HEK293 (cell line): ENCODE results near the gene COQ3.

ENCODE experiments used
- CTCF ChIA-PET: fragments of 350-600 bp; formaldehyde crosslinking; extraction: SDS; loops from one replicate; lab custom pipeline; 2021; ENCODE audit warnings: antibody characterized with exemption; lab: Yijun Ruan, JAX
- POLR2A ChIA-PET: fragments of 300-600 bp; formaldehyde crosslinking; extraction: SDS; loops from one replicate; lab custom pipeline; 2020; ENCODE audit warnings: antibody characterized with exemption, inconsistent platforms; lab: Yijun Ruan, JAX
- H3K27ac ChIP-seq: fragments of 200-500 bp; sonication (Bioruptor generic); 2 replicates; pipeline ENCODE4 v1.5.1; 2014; ENCODE audit warnings: low read depth, low read length, control low read depth, inconsistent platforms; ENCODE audit errors: extremely low read depth
- H3K36me3 ChIP-seq, 2 experiments: fragments of 200-500 bp in 1 of 2; sonication (Bioruptor generic) in 1 of 2; 1 replicate in 1 of 2; 2 replicates in 1 of 2; pipeline ENCODE4 v1.5.1; 2014 to 2017; ENCODE audit warnings: inconsistent platforms in 2 of 2, low read length in 2 of 2; ENCODE audit not compliant: control insufficient read depth in 2 of 2, insufficient read depth in 1 of 2
- H3K4me1 ChIP-seq: fragments of 200-500 bp; sonication (Bioruptor generic); 2 replicates; pipeline ENCODE4 v1.5.1; 2014; ENCODE audit warnings: mild to moderate bottlenecking, low read length, inconsistent platforms; ENCODE audit not compliant: control insufficient read depth, insufficient read depth
- H3K4me3 ChIP-seq: 2 replicates; pipeline ENCODE4 v1.5.1; 2011; ENCODE audit warnings: low read depth, mild to moderate bottlenecking, control low read depth, low read length, moderate library complexity
- H3K9me3 ChIP-seq: fragments of 200-500 bp; sonication (Bioruptor generic); 2 replicates; pipeline ENCODE4 v1.5.1; 2014; ENCODE audit warnings: low read depth, low read length, inconsistent platforms; ENCODE audit not compliant: control insufficient read depth, insufficient read depth
- ELK4 ChIP-seq: IDR thresholded peaks from 2 replicates; pipeline ENCODE4 v1.6.1; 2011; ENCODE audit warnings: mild to moderate bottlenecking, low read depth, low read length, borderline replicate concordance
- IKZF3 ChIP-seq: fragments of 450-650 bp; IDR thresholded peaks from 2 replicates; pipeline ENCODE4 v1.5.0; 2018; ENCODE audit warnings: missing biosample characterization, mild to moderate bottlenecking, missing genetic modification characterization, moderate library complexity
- PRDM4 ChIP-seq: fragments of 450-650 bp; formaldehyde crosslinking; IDR thresholded peaks from 2 replicates; pipeline ENCODE4 v1.5.1; 2017; ENCODE audit warnings: missing biosample characterization, missing genetic modification characterization
- SCRT1 ChIP-seq: fragments of 450-650 bp; formaldehyde crosslinking; IDR thresholded peaks from 2 replicates; pipeline ENCODE4 v1.5.1; 2016; ENCODE audit warnings: missing biosample characterization, missing genetic modification characterization, borderline replicate concordance
- ZEB2 ChIP-seq: fragments of 450-650 bp; formaldehyde crosslinking; IDR thresholded peaks from 2 replicates; pipeline ENCODE4 v1.5.1; 2016; ENCODE audit warnings: missing biosample characterization, missing genetic modification characterization
- ZFHX2 ChIP-seq: fragments of 450-650 bp; formaldehyde crosslinking; conservative IDR thresholded peaks from 2 replicates; pipeline ENCODE4 v1.5.1; 2016; ENCODE audit warnings: missing biosample characterization, missing genetic modification characterization
- ZNF112 ChIP-seq: fragments of 450-650 bp; formaldehyde crosslinking; IDR thresholded peaks from 2 replicates; pipeline ENCODE4 v1.5.0; 2017; ENCODE audit warnings: missing biosample characterization, missing genetic modification characterization
- ZNF221 ChIP-seq: fragments of 450-650 bp; formaldehyde crosslinking; IDR thresholded peaks from 2 replicates; pipeline ENCODE4 v1.5.1; 2017; ENCODE audit warnings: missing biosample characterization, missing genetic modification characterization, borderline replicate concordance
- ZNF274 ChIP-seq, 2 experiments: fragments of 200-500 bp in 1 of 2; fragments of 450-650 bp in 1 of 2; sonication (Bioruptor generic) in 1 of 2; formaldehyde crosslinking in 1 of 2; IDR thresholded peaks; 2 replicates each; pipeline versions ENCODE4 v1.5.1 to v1.6.1; 2014 to 2016; ENCODE audit warnings: borderline replicate concordance in 1 of 2, inconsistent platforms in 1 of 2, low read length in 1 of 2, missing biosample characterization in 1 of 2, missing genetic modification characterization in 1 of 2
- ZNF302 ChIP-seq: fragments of 450-650 bp; formaldehyde crosslinking; IDR thresholded peaks from 2 replicates; pipeline ENCODE4 v1.5.1; 2016; ENCODE audit warnings: missing biosample characterization, missing genetic modification characterization, low read depth
- ZNF558 ChIP-seq: fragments of 450-650 bp; formaldehyde crosslinking; IDR thresholded peaks from 2 replicates; pipeline ENCODE4 v1.5.1; 2016; ENCODE audit warnings: missing biosample characterization, missing genetic modification characterization
- ZNF600 ChIP-seq: fragments of 450-650 bp; formaldehyde crosslinking; IDR thresholded peaks from 2 replicates; pipeline ENCODE4 v1.5.1; 2016; ENCODE audit warnings: missing biosample characterization, missing genetic modification characterization
- ZNF626 ChIP-seq: fragments of 450-650 bp; sonication (Bioruptor Pico); formaldehyde crosslinking; IDR thresholded peaks from 2 replicates; pipeline ENCODE4 v1.5.1; 2018; ENCODE audit warnings: missing biosample characterization, missing genetic modification characterization, inconsistent platforms
- ZNF629 ChIP-seq: fragments of 450-650 bp; formaldehyde crosslinking; IDR thresholded peaks from 2 replicates; pipeline ENCODE4 v1.5.1; 2017; ENCODE audit warnings: missing biosample characterization, missing genetic modification characterization
- ZNF639 ChIP-seq: fragments of 450-650 bp; formaldehyde crosslinking; IDR thresholded peaks from 2 replicates; pipeline ENCODE4 v1.5.1; 2016; ENCODE audit warnings: missing biosample characterization, missing genetic modification characterization
- ZNF660 ChIP-seq: fragments of 450-650 bp; IDR thresholded peaks from 2 replicates; pipeline ENCODE4 v1.5.1; 2018; ENCODE audit warnings: missing biosample characterization, mild to moderate bottlenecking, missing genetic modification characterization
- ZNF664 ChIP-seq: fragments of 450-650 bp; formaldehyde crosslinking; IDR thresholded peaks from 2 replicates; pipeline ENCODE4 v1.5.1; 2016; ENCODE audit warnings: missing biosample characterization, missing genetic modification characterization
- ZNF701 ChIP-seq: fragments of 450-650 bp; formaldehyde crosslinking; IDR thresholded peaks from 2 replicates; pipeline ENCODE4 v1.5.1; 2016; ENCODE audit warnings: missing biosample characterization, missing genetic modification characterization
- ZNF768 ChIP-seq: fragments of 450-650 bp; formaldehyde crosslinking; IDR thresholded peaks from 2 replicates; pipeline ENCODE4 v1.5.1; 2018; ENCODE audit warnings: missing biosample characterization, mild to moderate bottlenecking, missing genetic modification characterization

The COQ3 gene

GRCh38 chr6:99416226-99416625 lies 22.2 kb upstream of the COQ3 start:
- ChIA-PET CTCF (interaction anchor here (1.0 to 1.1 kb wide), 2 partner anchors 17 to 85 kb away, joined by 3 to 4 read pairs; no protein-coding TSS in a partner anchor), POLR2A (no interaction called here)
- H3K4me3 ChIP-seq: no peak overlapping the region
- H3K27ac ChIP-seq: no peak overlapping the region
- H3K9me3 ChIP-seq: no peaks in the 10 kb centered on the region
- peaks cover 4% of the 10 kb centered on the region; the same call in 1 of the 2 replicates for H3K4me1 ChIP-seq
- TF ChIP-seq ZNF221 (tag by site-specific recombination) (no peak), ELK4 (no peak), ZNF302 (tag by site-specific recombination) (no peak), ZNF626 (tag by site-specific recombination) (no peak), ZNF660 (tag by site-specific recombination) (no peak), IKZF3 (no peak), ZNF558 (tag by site-specific recombination) (no peak), ZNF701 (tag by site-specific recombination) (no peak), ZEB2 (tag by site-specific recombination) (no peak), ZNF274 (IDR thresholded peaks at IDR 0.05; ENCODE audit: low read length) (no peak), ZNF274 (tag by site-specific recombination; IDR thresholded peaks at IDR 0.05; ENCODE audit: borderline replicate concordance) (no peak), ZNF768 (no peak), ZNF664 (tag by site-specific recombination) (no peak), SCRT1 (tag by site-specific recombination) (no peak)
- peaks cover 5 to 46% of the 10 kb centered on the region in 2 experiments; a peak in 2 of 3 replicates for H3K36me3 ChIP-seq

GRCh38 chr6:99415446-99415845 lies 21.5 kb upstream of the COQ3 start:
- no peak for TF ChIP-seq PRDM4 (tag by site-specific recombination)
- TF ChIP-seq ZNF629 (tag by site-specific recombination): no peak
- TF ChIP-seq ZNF112 (tag by site-specific recombination): no peak
- TF ChIP-seq ZNF639 (tag by site-specific recombination): no peak
- TF ChIP-seq ZFHX2 (tag by site-specific recombination): no peak
- TF ChIP-seq ZNF558 (tag by site-specific recombination): no peak
- TF ChIP-seq ZNF600 (tag by site-specific recombination): no peak
- Histone ChIP-seq H3K36me3 (peaks cover 7 to 51% of the 10 kb centered on the region in 2 experiments), H3K9me3 (no peaks in the 10 kb centered on the region), H3K4me1 (peaks cover 4% of the 10 kb centered on the region; the same call in 1 of the 2 replicates), H3K4me3 (no peak overlapping the region), H3K27ac (no peak overlapping the region)
- ChIA-PET POLR2A (no interaction called here), CTCF (interaction anchor here (0.8 to 0.9 kb wide), 2 partner anchors 9 to 81 kb away, joined by 3 read pairs; partner anchors contain the start of gene PNISR)
